HG03045 (cell line): ENCODE data around the gene C14orf132.

Experiments used
- ATAC-seq: cut with Tn5 transposase; IDR thresholded peaks from one replicate; pipeline ENCODE4 v1.9.1; 2021; ENCODE audit warnings: mild to moderate bottlenecking, moderate library complexity; ENCODE audit not compliant: unreplicated experiment

Gene C14orf132

DNA sequence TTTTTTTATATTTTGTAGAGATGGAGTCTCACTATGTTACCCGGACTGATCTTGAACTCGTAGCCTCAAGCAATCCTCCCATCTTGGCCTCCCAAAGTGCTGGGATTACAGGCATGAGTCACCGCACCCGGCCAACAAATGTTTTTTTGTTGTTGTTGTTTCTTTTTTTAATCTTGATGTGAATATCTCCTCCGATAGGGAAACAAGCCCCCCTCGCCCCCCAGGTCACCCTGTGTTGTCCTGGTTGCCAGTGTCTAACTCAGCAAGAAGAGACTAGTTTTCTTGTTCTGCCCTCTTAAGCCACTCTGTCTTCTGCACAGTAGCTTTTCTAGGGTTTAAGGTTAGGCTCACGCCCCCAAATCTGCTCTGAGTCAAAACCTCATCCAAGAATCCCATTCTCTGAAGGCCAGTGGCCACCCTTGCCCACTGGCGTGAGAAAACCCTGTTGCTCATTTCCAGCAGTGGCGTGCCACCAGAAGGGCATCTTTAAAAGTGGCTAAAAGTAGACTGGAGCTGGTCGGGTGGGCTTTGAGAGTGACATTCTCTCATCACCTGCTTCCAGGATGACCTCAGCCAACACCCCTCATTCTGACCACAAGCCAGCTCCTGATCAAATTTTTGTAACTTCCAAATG is 42.7 kb downstream of the C14orf132 start:
- no peak for ATAC-seq

DNA sequence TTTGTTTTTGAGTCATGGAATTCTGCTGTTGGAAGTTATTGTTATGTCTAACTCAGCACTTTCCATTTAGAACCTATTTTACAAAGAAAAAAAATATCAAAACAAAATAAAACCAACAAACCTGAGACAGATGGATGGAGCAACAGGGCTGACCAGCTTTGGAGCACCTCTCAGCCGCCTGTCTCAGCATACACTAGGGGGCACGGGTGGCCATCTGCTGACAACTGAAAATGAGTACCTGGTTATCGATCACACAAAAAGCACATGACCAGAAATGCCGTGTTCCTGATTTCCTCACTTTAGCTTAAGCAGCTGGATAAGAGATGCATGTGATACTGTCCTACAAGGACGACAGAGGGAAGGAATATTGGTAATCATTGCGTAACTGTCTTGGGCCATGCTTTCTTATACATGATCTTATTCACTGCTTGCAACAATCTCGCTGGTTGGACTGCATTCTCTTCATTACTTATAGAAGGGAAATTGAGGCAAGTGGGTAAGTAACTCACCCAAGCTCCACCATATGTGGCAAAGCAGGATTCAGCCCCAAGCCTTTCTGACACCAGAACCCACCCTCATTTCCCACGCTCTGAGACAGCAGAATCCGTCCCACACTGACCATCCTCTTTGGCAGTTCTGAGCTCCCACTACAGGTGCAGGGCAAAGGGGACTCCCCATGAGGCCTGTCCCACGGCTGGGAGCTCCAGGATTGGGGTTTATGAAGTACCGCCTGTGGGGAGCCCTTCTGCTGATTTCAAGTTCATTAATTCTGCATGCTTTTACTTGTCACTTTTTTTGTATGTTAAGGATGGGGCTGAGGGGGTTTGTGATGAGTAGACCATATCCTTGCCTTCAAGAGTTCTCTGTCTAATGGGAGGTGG is 43.5 kb downstream of the C14orf132 start:
- ATAC-seq, result no peak

DNA sequence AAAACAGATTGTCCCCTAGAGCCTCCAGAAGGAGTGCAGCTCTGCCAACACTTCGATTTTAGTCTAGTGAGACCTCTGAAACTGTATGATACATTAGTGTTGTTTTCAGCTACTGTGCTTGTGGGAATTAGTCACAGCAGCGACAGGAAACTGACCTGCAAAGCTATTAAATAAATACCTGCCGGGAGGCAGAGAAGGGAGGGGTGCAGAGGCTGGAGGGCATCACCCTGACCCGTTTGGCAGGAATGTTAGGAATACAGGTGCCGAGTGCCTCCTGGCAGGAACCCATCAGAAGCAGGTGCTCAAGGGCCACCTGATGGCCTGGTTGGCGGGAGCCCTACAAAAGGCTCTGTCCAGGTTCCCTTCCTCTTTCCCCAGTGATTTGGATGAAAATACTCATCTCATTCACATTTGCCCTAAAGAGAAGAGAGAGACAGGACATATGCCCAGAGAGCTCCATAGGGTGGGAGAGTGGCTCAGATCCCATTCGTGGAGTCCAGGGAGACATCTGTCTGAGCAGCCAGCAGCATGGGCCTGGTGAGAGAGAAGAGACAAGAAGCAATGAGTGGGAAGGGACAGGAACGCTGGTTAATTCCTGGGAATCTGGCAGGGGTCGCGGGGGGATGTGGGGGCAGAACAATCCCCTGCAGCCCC is 44.6 kb downstream of the C14orf132 start:
- ATAC-seq, result no peak

DNA sequence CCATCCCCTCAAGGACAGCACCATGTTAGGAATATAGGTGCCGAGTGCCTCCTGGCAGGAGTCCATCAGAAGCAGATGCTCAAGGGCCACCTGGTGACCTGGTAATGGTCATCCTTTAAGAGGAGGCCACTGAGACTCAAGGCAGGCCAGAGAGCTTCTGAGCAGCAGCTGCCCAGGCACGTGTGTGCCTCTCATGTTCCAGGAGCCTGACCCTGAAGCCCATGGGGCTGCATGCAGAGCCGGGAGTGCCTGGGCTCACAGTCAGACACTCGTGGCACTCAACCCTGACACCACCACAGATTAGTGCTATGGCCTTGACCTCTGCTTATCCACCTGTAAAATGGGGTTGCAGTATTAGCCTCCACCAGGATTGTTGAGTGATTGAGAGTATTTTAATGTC is 45.6 kb downstream of the C14orf132 start:
- no peak for ATAC-seq

DNA sequence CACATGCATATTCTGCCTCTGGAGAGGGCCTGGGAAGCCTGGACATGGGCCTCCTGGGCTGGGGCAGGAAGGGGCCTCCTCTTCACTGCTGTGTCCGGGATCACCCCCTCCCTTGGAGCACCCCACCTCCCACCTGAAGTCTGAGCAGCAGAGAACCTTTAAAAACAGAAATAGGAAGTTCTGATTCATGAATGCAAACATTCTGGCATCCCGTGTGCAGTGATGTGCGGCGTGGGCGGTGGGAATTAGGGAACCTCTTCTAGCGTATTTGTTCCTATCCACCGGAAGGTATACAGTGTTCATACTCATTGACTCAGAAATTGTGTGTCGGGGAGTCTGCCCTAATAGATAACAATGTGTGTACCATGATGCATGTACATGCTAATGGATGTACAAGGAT is 46.2 kb downstream of the C14orf132 start:
- no peak for ATAC-seq

DNA sequence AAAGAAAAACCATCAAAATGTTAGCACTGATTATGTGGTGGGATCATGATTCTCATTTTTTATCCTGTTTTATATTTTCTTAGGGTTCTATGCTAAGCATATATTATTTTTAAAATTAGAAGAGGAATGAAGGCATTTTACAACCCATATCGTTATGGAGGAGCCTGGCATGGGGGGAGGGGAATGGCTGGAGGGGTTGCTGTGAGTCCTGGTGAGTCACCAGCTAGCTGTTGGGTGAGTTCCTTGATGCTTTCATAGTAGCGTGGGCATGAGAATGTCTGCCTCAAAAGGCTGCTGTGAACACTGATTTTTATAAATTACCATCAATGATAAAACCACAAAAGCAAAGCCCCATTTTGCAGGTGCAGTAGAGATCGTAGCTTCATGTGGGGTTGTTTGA is 46.9 kb downstream of the C14orf132 start:
- no peak for ATAC-seq

DNA sequence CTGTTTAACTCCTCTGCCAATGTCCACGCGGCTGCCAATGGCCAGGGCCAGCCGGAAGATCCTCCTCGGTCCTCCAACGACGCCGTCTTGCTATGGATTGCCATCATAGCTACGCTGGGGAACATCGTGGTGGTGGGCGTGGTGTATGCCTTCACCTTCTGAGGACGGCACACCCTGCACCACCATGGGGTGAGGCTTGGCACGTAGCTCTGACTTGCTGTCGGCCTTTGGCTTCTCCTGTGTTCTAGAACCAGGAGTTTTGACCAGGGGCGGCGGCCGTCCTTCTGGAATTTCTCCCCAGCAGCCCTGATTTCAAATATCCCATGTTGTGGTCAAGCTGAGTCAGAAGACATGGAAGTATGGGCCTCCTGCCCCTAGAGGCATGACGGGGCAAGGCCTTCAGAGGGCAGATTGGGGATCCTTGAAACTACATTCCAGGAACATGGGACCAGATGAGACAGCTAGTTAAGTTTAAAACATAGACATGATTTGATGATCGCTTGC is 47.5 kb downstream of the C14orf132 start:
- ATAC-seq, result no peak

DNA sequence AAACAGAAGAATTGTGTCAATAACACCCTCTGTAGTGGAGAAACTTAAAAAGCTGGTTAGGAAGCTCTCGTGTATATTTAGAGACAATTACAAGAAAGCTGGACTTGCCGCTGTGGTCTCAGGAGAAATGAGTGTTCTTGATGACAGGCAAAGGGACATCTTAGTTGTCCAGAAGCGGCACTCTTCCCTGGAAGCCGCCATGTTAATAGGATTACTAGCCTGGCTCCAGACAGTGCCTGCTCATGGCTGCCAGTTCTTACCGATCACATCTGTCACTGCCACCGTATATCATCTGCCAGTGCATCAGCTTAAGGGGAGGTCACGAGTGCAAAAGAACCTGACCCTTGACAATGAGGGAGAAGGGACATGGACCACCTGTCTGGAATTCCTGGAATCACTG is 48.9 kb downstream of the C14orf132 start:
- ATAC-seq, result no peak

DNA sequence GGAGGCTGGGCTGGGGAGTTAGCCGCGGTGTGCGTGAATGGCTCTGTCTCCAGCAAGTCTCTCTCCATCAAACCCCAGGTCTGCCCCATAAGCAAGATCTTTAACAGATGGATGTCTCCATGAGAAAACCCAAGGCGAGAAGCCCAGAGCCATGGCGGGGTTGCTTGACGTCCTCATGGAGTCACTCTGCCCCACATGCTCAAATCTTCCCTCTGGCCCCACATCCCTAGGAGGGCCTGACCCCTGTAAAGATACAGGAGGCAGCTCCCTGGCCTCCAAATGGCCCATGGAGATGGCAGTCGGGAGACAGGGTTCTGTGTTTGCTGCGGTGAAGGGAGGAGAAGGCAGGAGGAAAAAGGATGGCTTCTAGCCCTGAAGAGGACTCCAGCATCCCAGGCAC is 49.3 kb downstream of the C14orf132 start:
- ATAC-seq, result no peak

DNA sequence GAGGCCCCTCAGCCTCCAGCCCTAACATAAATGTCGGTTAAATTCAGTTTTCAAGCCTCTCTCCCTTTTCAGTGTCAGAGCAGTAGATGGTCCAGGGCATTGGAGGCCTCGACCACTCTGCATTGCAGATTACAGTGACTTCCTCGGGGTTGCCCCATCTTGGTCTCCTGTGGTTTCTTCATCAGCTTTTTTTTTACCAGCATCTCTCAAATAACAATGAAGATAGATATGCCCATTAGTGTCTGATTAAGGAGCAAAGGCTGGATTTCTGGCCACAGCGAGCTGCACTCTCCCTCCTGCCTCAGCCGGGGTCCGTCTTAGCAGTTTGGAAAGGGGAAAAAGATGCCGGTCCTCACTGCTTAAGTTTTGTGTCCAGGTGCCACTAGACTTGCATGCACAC is 49.7 kb downstream of the C14orf132 start:
- no peak for ATAC-seq

DNA sequence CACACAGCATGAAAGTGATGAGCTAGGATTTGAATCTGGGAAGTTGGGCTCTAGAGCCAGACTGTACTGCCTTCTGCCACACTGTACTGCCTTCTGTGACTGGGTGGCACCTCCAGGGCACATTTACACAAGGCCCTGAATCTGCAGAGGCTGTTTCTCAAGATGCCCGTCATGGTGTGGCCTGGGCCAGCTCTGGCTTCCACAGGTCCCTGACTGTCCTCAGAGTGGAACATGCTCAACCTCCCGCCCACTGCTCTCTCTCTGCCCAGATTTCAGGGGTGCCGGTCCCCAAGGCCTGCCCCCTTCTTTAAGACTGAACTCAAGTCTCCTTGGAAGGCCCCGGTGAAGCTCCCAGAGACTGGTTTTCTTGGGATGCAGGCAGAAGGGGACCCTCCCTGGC is 50.2 kb downstream of the C14orf132 start:
- no peak for ATAC-seq

DNA sequence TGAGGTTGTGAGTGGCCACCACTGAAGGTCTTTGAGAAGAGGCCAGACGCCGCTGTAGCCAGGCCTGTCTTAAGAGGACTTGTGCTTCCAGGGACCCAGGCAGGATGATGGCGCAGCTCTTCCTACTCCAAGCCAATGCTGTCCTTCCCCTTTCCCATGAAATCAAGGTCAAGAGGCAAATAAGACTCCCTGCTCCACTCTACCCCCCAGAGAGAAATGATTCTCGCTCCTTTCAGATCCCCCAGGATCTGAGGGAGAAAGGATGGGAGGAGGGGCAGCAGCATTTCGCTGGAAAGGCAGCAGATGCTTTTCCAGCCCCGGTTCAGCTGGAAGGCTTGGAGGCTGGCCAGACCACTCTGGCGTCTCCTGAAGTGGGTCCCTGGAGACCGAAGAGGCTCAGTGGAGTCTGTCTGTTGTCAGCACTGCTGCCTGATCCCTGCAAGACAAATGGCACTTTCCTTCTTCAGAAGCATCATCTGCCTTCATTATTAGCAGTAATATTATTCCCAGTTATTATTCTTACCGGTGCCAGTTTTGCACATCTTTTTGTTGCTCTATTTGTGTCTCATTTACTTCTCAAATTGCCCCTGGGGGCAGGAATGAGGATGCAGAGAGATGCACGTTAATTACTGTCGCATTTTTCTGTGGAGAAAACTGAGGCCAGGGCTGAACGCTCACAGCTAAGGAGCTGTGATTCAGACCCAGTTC is 51.4 kb downstream of the C14orf132 start:
- ATAC-seq, result no peak

DNA sequence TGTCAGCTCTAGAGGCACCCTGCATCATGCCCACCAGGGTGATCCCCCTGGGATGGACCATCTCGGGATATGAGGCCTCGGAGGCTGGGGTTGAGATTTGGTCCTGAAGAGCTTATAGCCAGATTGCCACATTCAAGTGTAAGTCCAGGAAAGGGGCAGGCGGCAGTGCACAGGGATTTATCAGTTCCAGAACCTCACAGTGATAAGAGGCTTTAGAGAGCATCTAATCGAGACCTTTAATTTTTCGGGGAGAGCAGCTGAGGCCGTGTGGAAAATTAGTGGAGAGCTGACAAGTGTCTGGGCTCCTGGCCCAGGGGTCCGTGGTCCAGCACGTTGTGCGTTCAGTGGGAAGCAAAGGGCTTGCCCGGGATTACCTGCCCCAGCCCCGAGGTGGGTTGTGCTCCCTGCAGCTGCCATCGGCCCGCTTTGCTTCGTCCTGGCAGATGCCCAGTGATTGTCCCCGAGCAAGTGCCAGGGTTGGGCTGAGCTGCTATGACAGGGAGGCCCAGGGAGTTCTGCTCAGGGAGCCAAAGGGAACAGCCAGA is 52.1 kb downstream of the C14orf132 start:
- no peak for ATAC-seq

DNA sequence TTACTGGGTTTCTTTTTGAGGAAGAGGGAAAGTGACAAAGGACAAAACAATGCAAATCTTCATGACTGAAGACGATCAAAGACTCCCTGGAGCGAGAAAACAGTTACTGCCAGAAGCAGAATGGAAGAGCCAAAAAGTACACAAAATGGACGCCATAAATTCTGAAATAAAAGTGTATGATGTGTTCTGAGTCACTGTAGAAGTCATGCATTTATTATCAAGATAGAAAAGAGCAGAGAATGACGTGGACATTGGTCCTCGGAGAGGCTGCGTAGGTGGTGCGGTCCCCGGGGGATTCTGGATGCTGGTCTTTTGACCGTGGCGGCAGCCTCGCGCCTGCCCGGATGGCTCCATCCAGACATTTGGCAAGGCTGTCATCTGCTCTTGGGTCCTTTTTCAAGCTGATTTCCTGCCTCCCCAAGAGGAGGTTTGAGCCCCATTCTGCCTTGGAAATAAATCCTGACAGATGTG is 52.8 kb downstream of the C14orf132 start:
- no peak for ATAC-seq

DNA sequence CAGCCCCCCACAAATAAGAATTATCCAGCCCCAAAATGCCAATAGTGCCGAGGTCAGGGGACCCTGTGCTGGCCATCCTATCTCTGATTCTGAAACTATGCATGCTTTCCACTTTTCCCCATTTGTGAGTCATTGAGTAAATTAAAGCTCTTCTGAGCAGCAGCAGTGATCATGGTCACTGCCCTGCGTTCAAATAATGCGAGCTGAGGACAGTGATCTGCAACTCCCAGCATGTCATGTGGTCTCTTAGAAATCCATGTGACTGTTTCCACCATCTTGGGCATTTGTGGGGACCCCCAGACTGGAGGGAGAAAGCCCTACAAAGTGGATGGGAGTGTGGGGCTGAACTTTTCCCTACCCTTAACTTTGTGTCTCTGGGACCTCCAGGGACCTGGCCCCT is 53.8 kb downstream of the C14orf132 start:
- ATAC-seq, result no peak

DNA sequence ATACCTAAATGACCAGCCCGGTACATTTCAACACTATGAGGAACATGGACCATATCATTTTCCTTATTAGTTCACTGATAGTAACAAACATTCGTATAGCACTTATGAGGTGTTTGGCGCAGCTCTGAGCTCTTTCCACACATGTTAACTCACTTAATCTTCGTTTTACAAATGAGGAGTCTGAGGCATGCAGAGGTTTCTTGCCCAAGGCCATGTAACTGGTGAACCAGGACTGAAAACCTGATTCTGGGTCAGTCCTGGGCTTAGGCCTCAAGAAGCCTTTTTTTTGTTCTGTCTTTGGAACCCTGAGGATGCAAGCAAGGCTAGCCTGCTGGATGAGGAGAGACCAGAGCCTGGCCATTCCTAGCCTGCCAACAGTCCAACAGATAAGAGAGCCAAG is 55.0 kb downstream of the C14orf132 start:
- no peak for ATAC-seq

DNA sequence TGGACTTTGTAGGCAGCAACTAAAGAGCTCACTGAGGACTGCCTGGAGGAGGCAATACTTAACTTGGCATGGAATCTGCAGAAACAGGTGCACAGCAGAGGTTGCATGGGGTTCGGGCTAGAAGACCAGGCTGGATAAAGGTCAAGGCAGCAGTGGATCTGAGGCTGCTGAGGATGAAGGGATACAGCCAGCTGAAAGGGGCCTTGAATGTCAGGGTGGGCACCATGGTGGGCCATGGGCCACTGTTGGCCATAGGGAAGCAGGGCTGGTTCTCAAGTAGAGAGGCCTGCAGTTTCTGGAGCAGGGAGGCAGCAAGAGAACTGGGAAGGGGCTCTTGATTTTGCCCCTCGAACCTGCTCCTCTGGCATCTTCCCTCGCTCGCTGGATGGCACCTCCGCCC is 55.5 kb downstream of the C14orf132 start:
- no peak for ATAC-seq

DNA sequence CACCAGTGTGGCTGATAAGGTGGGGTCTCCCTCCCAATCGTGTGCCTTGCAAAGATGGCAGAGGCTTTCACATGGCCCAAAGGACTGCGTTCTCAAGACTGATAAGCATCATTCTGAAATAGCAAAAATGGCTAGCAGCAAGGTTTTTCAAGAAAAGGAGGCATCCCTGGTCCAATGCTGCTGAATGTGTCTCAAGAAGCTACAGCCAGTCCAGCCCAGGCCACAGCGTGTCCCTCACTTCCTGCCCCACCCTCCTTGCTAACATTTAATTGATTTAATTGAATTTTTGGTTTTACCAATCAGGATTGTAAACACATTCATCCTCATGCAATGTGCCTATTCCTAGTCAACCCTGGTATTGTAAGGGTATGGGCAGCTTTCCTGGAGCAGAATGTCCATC is 55.9 kb downstream of the C14orf132 start:
- no peak for ATAC-seq

DNA sequence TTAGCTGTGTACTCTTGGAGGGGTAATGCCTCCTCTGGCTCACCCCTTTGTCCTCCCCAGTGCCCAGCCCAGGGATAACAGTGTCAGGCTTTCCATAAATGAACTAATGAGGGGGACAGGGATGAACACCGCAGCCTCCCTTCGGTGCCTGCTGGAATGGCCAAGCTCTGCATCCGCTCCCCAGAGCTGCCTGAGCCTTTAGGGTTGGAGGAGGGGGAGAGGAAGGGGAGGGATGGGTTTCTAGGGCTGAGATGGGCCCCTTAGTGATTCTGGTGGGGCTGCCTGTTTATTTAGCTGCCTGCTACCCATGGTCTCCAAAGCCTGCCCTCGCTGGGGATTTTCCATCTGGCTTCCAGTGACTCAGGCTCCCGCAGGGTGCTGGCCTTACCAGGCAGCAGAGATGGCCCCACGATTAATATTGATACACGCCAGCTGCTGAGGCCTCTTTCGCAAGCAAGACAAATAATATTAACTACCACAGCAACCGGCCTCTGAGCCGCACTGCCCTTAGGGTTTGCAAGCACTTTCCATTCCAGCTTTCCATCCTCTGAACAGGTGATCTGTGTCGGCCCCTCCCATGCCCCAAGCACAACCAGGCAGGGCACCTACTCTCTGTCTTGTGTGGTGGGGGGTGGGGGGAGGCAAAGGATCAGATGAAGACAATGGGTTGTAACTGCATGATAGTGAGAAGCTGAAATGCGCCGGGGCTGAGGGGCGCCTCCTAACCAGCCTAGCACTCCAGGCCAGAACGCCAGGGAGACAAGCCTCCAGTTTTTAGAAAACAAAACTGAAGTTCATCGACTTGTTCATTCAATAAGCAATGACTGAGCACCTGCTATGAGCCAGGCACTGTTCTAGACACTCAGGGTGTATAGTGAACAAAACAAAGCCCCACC is 56.7 kb downstream of the C14orf132 start:
- ATAC-seq, result no peak
